ENCODE data around the gene PRDM1. TPM values are rescaled to one million over a fixed set of nuclear protein-coding genes. Genes with fewer than 3 reads are reported as not detected.

Gene PRDM1
- polyA plus RNA-seq, 1 of the 3 experiments (the other 2 are of a cell fraction): 4.0 TPM

GRCh38 chr6:106119546-106119945 lies 33.4 kb downstream of the PRDM1 start:
- POLR2A ChIA-PET: no interaction called here
- whole genome bisulfite sequencing (ENCODE audit: low lambda C conversion rate): 89% methylated on average over 9 of the region's 9 CpGs
- H2AFZ ChIP-seq (ENCODE audit: low read depth): no peak overlapping the region

GRCh38 chr6:106120006-106120405 lies 33.9 kb downstream of the PRDM1 start:
- DNase-seq: no peak
- H4K20me1 ChIP-seq (ENCODE audit: insufficient read depth): no peaks in the 10 kb centered on the region
- H3K9ac ChIP-seq: no peak overlapping the region
- no peak for TF ChIP-seq RFX5 (IDR thresholded peaks at IDR 0.05; ENCODE audit: low read length)
- no peak for TF ChIP-seq REST (IDR thresholded peaks at IDR 0.05; ENCODE audit: low read depth, low read length)
- no peak for TF ChIP-seq USF2 (IDR thresholded peaks at IDR 0.05; ENCODE audit: borderline replicate concordance, low read depth, low read length)
- TF ChIP-seq GABPA (IDR thresholded peaks at IDR 0.05; ENCODE audit: low read depth): no peak
- H3K9me3 ChIP-seq: no peaks in the 10 kb centered on the region
- H3K79me2 ChIP-seq (ENCODE audit: insufficient read depth): no peaks in the 10 kb centered on the region
- WGBS (ENCODE audit: low lambda C conversion rate): 83% methylated on average over 2 of the region's 2 CpGs
- peaks cover 0 to 6% of the 10 kb centered on the region in 2 experiments; a peak in 2 of 4 replicates for H3K4me1 ChIP-seq (ENCODE audit: control insufficient read depth in 1 of 2, insufficient read depth in 2 of 2, low read depth in 1 of 2, low read length in 1 of 2)
- H3K4me2 ChIP-seq: no peak overlapping the region
- no peaks in the 10 kb centered on the region for H3K36me3 ChIP-seq (replicated peaks in 1 of 2; ENCODE audit: control insufficient read depth in 1 of 2, insufficient read depth in 2 of 2, low read length in 1 of 2)
- no peak overlapping the region for H3K27ac ChIP-seq (ENCODE audit: low read depth in 2 of 2, low read length in 1 of 2)
- POLR2A ChIA-PET: no interaction called here
- CTCF ChIA-PET: no interaction called here
- no peaks in the 10 kb centered on the region for H3K27me3 ChIP-seq (ENCODE audit: insufficient read depth)
- H3K9me2 ChIP-seq: no peaks in the 10 kb centered on the region
- H3F3A ChIP-seq (replicated peaks; ENCODE audit: insufficient read depth): no peaks in the 10 kb centered on the region
- no peak overlapping the region for H2AFZ ChIP-seq (ENCODE audit: low read depth)
- H3K4me3 ChIP-seq (ENCODE audit: low read depth in 2 of 2, low read length in 1 of 2): no peak overlapping the region

More at GRCh38 chr6:106119546-106119945, 33.4 kb downstream of the PRDM1 start:
- Histone ChIP-seq H3K4me3 (ENCODE audit: low read depth in 2 of 2, low read length in 1 of 2) (no peak overlapping the region), H3K79me2 (ENCODE audit: insufficient read depth) (no peaks in the 10 kb centered on the region), H3K27ac (ENCODE audit: low read depth in 2 of 2, low read length in 1 of 2) (no peak overlapping the region), H3K36me3 (replicated peaks in 1 of 2; ENCODE audit: control insufficient read depth in 1 of 2, insufficient read depth in 2 of 2, low read length in 1 of 2) (no peaks in the 10 kb centered on the region), H3K9me2 (no peaks in the 10 kb centered on the region), H4K20me1 (ENCODE audit: insufficient read depth) (no peaks in the 10 kb centered on the region), H3K4me2 (no peak overlapping the region), H3K4me1 (ENCODE audit: control insufficient read depth in 1 of 2, insufficient read depth in 2 of 2, low read depth in 1 of 2, low read length in 1 of 2) (peaks cover 0 to 6% of the 10 kb centered on the region in 2 experiments; a peak in 2 of 4 replicates), H3K27me3 (ENCODE audit: insufficient read depth) (no peaks in the 10 kb centered on the region), H3K9ac (no peak overlapping the region), H3K9me3 (no peaks in the 10 kb centered on the region), H3F3A (replicated peaks; ENCODE audit: insufficient read depth) (no peaks in the 10 kb centered on the region)
- TF ChIP-seq RAD21 (IDR thresholded peaks at IDR 0.05; ENCODE audit: low read length): no peak
- DNase-seq: no peak
- CTCF ChIA-PET: no interaction called here

GRCh38 chr6:106120406-106120805 lies 34.3 kb downstream of the PRDM1 start:
- Histone ChIP-seq H3F3A (replicated peaks; ENCODE audit: insufficient read depth) (no peaks in the 10 kb centered on the region), H3K27me3 (ENCODE audit: insufficient read depth) (no peaks in the 10 kb centered on the region), H3K9me3 (no peaks in the 10 kb centered on the region), H2AFZ (ENCODE audit: low read depth) (no peak overlapping the region), H3K4me3 (ENCODE audit: low read depth in 2 of 2, low read length in 1 of 2) (no peak overlapping the region), H3K9ac (no peak overlapping the region), H3K9me2 (no peaks in the 10 kb centered on the region), H3K4me1 (ENCODE audit: control insufficient read depth in 1 of 2, insufficient read depth in 2 of 2, low read depth in 1 of 2, low read length in 1 of 2) (peaks cover 0 to 6% of the 10 kb centered on the region in 2 experiments; a peak in 2 of 4 replicates), H3K27ac (ENCODE audit: low read depth in 2 of 2, low read length in 1 of 2) (no peak overlapping the region), H3K36me3 (replicated peaks in 1 of 2; ENCODE audit: control insufficient read depth in 1 of 2, insufficient read depth in 2 of 2, low read length in 1 of 2) (no peaks in the 10 kb centered on the region), H3K4me2 (no peak overlapping the region), H4K20me1 (ENCODE audit: insufficient read depth) (no peaks in the 10 kb centered on the region), H3K79me2 (ENCODE audit: insufficient read depth) (no peaks in the 10 kb centered on the region)
- 92% methylated on average over 6 of the region's 6 CpGs for WGBS (ENCODE audit: low lambda C conversion rate)
- ChIA-PET CTCF (no interaction called here), POLR2A (no interaction called here)
- no peak for DNase-seq
- TF ChIP-seq TCF12 (IDR thresholded peaks at IDR 0.05) (no peak), RFX5 (IDR thresholded peaks at IDR 0.05; ENCODE audit: low read length) (no peak), REST (IDR thresholded peaks at IDR 0.05; ENCODE audit: low read depth, low read length) (no peak), USF1 (IDR thresholded peaks at IDR 0.05; ENCODE audit: borderline replicate concordance, low read depth) (no peak), ELF1 (IDR thresholded peaks at IDR 0.05) (no peak), MEF2A (IDR thresholded peaks at IDR 0.05; ENCODE audit: borderline replicate concordance, low read depth) (no peak), SIN3A (IDR thresholded peaks at IDR 0.05; ENCODE audit: borderline replicate concordance, low read depth, low read length) (no peak)

Measured in SK-N-SH (cell line).